Dendritic cell treated with granulocyte-macrophage colony-stimulating factor and Interleukin-4, amounts not matched to agents 40 ng/mL and 50 ng/mL, for 4 days (primary cell): ENCODE results near the gene IWS1.

Source experiments
- H3K27ac Mint-ChIP-seq: one replicate; pipeline ENCODE4 v1.8.0; 2022; ENCODE audit warnings: mild to moderate bottlenecking, mixed read lengths
- H3K27me3 Mint-ChIP-seq: one replicate; pipeline ENCODE4 v1.8.0; 2022; ENCODE audit warnings: mild to moderate bottlenecking, mixed read lengths
- H3K36me3 Mint-ChIP-seq: one replicate; pipeline ENCODE4 v1.8.0; 2022; ENCODE audit warnings: low read depth, mixed read lengths
- H3K4me1 Mint-ChIP-seq: one replicate; pipeline ENCODE4 v1.8.0; 2022; ENCODE audit warnings: low read depth, mixed read lengths
- H3K4me3 Mint-ChIP-seq: one replicate; pipeline ENCODE4 v1.8.0; 2022; ENCODE audit warnings: mild to moderate bottlenecking, moderate library complexity, mixed read lengths
- H3K9me3 Mint-ChIP-seq: one replicate; pipeline ENCODE4 v1.8.0; 2022; ENCODE audit warnings: mixed read lengths
- intact Hi-C: fragments of 100-400 bp; cut with micrococcal nuclease; formaldehyde crosslinking; loops from one replicate; pipeline ENCODE4 v1.15.0; 2022

The IWS1 gene

DNA sequence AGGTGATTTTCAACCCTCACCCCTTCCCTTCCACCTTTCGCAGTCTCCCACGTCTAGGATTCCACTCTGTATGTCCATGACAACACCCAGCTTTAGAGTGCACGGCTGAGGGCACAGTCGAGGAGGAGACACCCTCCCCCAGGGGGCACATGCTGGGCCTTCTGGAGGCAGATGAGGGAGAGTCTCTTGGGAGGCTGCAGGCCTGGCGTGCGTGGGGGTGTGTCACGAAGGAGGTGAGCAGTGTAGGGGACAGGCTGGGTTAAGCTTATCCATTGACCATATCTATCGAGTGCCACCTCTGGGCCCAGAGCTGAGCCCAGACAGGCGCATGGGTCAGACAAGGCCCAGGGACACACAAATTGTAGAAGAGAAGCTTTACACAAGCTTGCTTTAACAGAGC, 89.2 kb downstream of the IWS1 start:
- Mint-ChIP-seq H3K4me3 (no peak overlapping the region), H3K36me3 (no peaks in the 10 kb centered on the region)
- intact Hi-C loops = no loop called here

DNA sequence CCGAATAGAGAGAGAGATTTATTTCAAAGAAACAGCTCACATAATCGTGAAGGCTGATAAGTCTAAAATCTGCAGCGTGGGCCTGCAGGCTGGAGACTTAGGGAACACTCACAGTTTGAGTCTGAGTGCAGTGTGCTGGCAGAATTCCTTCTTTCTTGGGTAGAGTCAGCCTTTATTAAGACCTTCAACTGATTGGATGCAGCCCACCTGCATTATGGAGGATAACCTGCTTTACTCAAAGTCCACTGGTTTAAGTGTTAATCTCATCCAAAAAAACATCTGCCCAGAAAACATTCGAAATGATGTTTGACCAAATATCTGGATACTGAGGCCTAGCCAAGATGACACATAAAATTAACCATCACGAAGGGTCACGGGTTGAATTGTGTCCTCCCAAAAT, 91.8 kb downstream of the IWS1 start:
- intact Hi-C loops = no loop called here
- no peak overlapping the region for H3K4me3 Mint-ChIP-seq
- no peaks in the 10 kb centered on the region for H3K27me3 Mint-ChIP-seq
- no peak overlapping the region for H3K27ac Mint-ChIP-seq
- H3K4me1 Mint-ChIP-seq = no peaks in the 10 kb centered on the region
- no peaks in the 10 kb centered on the region for H3K9me3 Mint-ChIP-seq
- no peaks in the 10 kb centered on the region for H3K36me3 Mint-ChIP-seq

More for the DNA sequence above, 89.2 kb downstream of the IWS1 start:
- H3K27ac Mint-ChIP-seq = no peak overlapping the region
- peaks cover 10% of the 10 kb centered on the region for H3K9me3 Mint-ChIP-seq
- no peaks in the 10 kb centered on the region for H3K4me1 Mint-ChIP-seq
- H3K27me3 Mint-ChIP-seq = no peaks in the 10 kb centered on the region

DNA sequence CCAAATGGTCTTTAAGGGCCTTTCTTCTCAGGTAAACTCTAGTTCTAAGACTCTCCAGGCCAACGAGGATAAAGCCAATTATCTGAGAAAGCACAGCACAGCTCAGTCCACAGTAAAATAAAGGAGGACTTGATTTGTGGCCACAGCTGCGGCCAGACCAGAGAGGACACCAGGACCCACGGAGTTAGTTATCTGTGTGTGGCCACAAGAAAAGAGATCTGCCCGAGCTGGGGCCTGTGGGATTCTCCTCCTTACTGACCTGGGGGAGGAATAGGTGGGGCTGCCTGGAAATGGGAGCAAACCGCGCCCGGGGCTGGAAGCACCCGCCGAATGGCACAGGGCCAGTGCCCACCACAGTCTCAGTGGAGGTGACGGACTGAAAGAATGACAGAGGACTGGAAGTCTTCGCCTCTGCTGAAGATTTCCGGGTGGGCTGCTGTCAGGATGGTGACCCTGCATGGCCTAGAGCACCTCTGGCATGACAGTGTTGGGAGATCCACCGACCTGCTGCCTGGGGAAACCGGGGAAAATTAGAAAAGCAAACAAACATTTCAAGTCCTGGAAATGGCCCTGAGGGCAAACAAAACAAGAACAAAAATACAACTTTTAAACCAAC, 94.8 kb downstream of the IWS1 start:
- Mint-ChIP-seq H3K27me3 (no peaks in the 10 kb centered on the region), H3K9me3 (no peaks in the 10 kb centered on the region), H3K4me1 (no peaks in the 10 kb centered on the region), H3K36me3 (no peaks in the 10 kb centered on the region), H3K4me3 (no peak overlapping the region), H3K27ac (no peak overlapping the region)
- intact Hi-C loops = no loop called here
